ENCODE data around the gene FILIP1. TPM values are rescaled to one million over a fixed set of nuclear protein-coding genes. Genes with fewer than 3 reads are reported as not detected.

FILIP1 gene
- total and polyA plus RNA-seq, 10 of the 15 experiments (the other 5 are each of a cell fraction or from before 2014, with no cell fraction given): 0.23 to 2.0 (median 0.44) TPM

DNA sequence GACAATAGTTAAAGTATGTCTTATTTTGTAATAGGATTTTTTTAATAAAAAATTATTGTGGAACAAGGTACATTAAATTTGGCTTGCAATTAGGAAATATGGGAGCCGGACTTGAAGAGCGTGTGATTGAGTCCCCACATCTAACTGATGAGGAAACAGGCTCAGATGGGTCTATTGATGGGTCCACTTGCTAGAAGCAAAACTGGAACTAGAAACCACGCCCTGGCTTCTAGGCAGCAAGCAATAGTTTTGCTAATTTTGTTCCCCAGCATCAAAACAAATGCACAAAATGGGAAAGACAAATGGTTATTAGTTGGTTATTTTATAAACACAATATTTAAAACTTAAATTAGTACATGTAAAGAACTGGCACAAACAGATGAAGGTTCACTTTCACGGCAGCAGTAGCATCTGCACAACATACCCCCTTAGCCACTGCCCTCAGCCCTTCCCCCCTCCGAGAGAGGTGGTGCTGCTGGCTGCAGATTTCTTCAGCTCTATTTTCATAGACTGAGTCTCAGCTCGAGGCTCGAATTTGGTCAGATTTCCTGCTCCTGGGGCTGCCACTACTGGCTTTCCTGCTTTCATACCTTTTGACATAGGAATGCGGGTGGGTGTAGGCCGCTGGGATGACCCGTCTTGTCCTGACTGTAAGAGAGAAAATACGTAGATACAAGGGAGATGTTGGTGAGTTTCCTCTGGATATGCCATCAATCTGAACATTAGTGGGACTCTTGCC lies 185.2 kb downstream of the FILIP1 start:
- TF ChIP-seq KAT2A (conservative IDR thresholded peaks at IDR 0.05; ENCODE audit: control insufficient read depth, low read depth, low read length) (no peak), CBX3 (IDR thresholded peaks at IDR 0.05; ENCODE audit: borderline replicate concordance, low read depth) (no peak), PML (IDR thresholded peaks at IDR 0.05; ENCODE audit: low read length) (no peak), IRF5 (IDR thresholded peaks at IDR 0.05; ENCODE audit: borderline replicate concordance) (no peak), BCLAF1 (IDR thresholded peaks at IDR 0.05) (no peak), CBFB (IDR thresholded peaks at IDR 0.05; ENCODE audit: low read depth) (no peak), HSF1 (IDR thresholded peaks at IDR 0.05; ENCODE audit: low read depth, low read length) (no peak), POLR2A (IDR thresholded peaks at IDR 0.05; ENCODE audit: low read depth, low read length) (no peak), GATAD2B (conservative IDR thresholded peaks at IDR 0.05; ENCODE audit: low read depth) (no peak), BACH1 (IDR thresholded peaks at IDR 0.05; ENCODE audit: borderline replicate concordance) (no peak), BRCA1 (IDR thresholded peaks at IDR 0.05; ENCODE audit: low read depth, low read length) (no peak), DPF2 (IDR thresholded peaks at IDR 0.05) (no peak), CHD2 (IDR thresholded peaks at IDR 0.05; ENCODE audit: borderline replicate concordance, low read depth, low read length) (no peak)
- TF ChIP-seq, protein P1, sequence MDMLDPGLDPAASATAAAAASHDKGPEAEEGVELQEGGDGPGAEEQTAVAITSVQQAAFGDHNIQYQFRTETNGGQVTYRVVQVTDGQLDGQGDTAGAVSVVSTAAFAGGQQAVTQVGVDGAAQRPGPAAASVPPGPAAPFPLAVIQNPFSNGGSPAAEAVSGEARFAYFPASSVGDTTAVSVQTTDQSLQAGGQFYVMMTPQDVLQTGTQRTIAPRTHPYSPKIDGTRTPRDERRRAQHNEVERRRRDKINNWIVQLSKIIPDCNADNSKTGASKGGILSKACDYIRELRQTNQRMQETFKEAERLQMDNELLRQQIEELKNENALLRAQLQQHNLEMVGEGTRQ (IDR thresholded peaks at IDR 0.05; ENCODE audit: borderline replicate concordance, low read depth, low read length): no peak
- H3K4me1 ChIP-seq (ENCODE audit: control insufficient read depth, insufficient read depth, low read length): no peaks in the 10 kb centered on the region
- ChIA-PET CTCF (interaction anchor here (1.1 to 2.7 kb wide), 4 partner anchors 11 to 196 kb away, joined by 4 to 13 read pairs (median 5); no protein-coding TSS in a partner anchor), RAD21 (ENCODE audit: unreplicated experiment) (interaction anchor here (0.8 kb wide), 1 partner anchor 41 kb away, joined by 3 read pairs; no protein-coding TSS in a partner anchor), POLR2A (no interaction called here), SMC1A (ENCODE audit: uncharacterized antibody, unreplicated experiment) (interaction anchor here (0.7 to 2.5 kb wide), 9 partner anchors 11 to 1145 kb away, joined by 3 to 6 read pairs (median 4); partner anchors contain the start of gene FILIP1)
- FAIRE-seq: no peak
- DNase-seq (ENCODE audit: low read depth, low spot score): no peak
- no peak for ATAC-seq
- H2AFZ ChIP-seq (ENCODE audit: control insufficient read depth, low read depth, low read length): no peak overlapping the region
- no TSS peak for BruUV-seq (replicated peaks)
- WGBS (ENCODE audit: insufficient coverage, insufficient replicate concordance, low lambda C conversion rate, missing lambda C conversion rate): 62% methylated on average over 11 of the region's 11 CpGs
- H3K9me3 ChIP-seq (replicated peaks; ENCODE audit: control insufficient read depth, insufficient read depth, low read length): no peaks in the 10 kb centered on the region
- intact Hi-C loops (cut with micrococcal nuclease; ENCODE audit: unreplicated experiment): no loop called here
- H3K27ac ChIP-seq (ENCODE audit: control insufficient read depth, insufficient read depth): no peak overlapping the region
- H3K27me3 ChIP-seq (replicated peaks in 1 of 2; ENCODE audit: control insufficient read depth in 2 of 2, insufficient read depth in 2 of 2, low read length in 1 of 2): no peaks in the 10 kb centered on the region
- H3K4me2 ChIP-seq (ENCODE audit: control insufficient read depth, insufficient read depth): no peak overlapping the region
- in situ Hi-C loops (cut with MboI): no loop called here
- no peak overlapping the region for H3K9ac ChIP-seq (ENCODE audit: control insufficient read depth, insufficient read depth, low read length)
- no peak overlapping the region for H3K4me3 ChIP-seq
- no peaks in the 10 kb centered on the region for H3K36me3 ChIP-seq (ENCODE audit: control insufficient read depth in 2 of 2, insufficient read depth in 2 of 2, low read length in 1 of 2)
- H4K20me1 ChIP-seq (ENCODE audit: control insufficient read depth, insufficient read depth): no peaks in the 10 kb centered on the region
- no peaks in the 10 kb centered on the region for H3K79me2 ChIP-seq (ENCODE audit: control insufficient read depth, insufficient read depth, low read length)

Data from GM12878 (cell line).